HG03457 (cell line): ENCODE measurements around the gene SPEG.
A peak's percentile ranks its signal among the peaks of the same experiment; 100 is the strongest.

Source experiments
- ATAC-seq: cut with Tn5 transposase; IDR thresholded peaks from one replicate; pipeline ENCODE4 v1.9.1; 2021; ENCODE audit warnings: moderate number of reproducible peaks; ENCODE audit not compliant: unreplicated experiment

The SPEG gene

DNA sequence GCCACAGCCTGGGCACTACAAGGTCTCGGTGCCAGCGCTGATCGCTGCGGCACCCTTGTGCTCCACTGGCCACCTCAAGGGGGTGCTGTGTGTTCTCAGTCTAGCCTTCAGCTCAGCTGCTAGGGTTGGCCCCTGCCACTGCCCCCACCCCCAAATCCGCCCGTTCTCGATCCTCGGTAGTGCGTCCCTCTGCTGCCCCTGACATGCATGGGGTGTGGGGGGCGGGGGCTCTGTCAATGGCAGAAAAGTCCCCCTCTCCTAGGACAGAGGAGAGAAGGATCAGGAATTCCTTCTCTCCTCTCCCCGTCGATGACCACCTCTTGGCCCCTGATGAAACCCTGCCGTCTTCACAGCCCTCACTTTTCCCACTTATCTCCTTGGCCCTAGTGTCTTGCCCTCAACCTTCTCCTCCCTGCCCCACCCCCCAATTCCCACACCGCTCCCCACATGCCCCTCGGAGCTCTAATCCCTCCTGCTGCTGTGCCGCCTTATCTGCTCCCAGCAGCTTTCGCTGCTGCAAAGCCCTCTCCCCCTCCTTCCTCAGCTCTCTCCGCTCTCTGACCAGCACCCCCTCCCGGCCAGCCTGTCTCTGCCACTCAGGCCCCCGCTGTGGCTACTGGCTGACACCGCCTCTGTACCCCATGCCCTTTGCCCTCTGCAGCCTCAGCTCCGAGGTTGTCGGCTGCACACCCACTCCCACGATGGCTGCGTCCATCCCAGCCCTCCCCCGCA is 75.3 kb downstream of the SPEG start:
- ATAC-seq: peak; percentile 54

- no peak for ATAC-seq
Measured at GRCh38 chr2:219510512-219511135, 76.0 kb downstream of the SPEG start.

DNA sequence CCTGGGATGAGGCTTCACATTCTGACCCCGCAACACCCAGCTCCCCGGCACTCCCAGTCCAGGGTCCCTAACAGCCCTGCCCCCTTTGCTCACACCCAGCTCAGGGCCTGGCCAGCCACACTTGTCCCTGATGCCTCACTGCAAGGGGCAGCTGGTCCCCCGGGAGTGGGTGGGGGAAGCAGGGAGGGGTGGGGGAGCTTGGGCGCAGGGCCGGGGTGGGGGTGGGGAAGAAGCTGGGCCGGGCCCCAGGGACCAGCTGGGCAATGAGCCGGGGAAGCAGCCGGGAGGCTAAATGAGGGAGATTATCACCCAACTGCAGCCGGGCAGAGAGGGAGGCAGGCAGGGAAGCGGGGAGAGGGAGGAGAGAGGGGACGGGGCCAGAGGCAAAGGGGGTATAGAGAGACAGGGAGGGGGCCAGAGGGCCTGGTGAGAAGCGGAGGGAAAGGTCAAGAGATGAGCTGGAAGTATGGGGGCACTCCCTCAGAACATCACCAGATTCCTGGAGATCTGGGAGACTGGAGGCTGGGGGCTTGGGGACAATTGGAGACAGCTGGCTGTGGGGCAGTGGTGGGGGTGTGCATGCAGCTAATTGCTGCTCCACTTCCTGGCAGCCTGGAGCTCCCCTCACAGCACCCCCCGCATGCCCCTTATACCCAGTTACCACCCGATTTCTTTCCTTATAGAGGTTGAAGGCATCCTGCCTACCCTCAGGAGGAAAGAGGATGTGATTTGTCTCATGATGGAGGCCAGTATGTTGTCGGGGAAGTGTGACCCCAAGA is 77.1 kb downstream of the SPEG start:
- no peak for ATAC-seq

GRCh38 chr2:219512524-219513216 is 78.0 kb downstream of the SPEG start:
- ATAC-seq: no peak

- ATAC-seq: no peak
Measured at GRCh38 chr2:219513787-219514186, 79.1 kb downstream of the SPEG start.

DNA sequence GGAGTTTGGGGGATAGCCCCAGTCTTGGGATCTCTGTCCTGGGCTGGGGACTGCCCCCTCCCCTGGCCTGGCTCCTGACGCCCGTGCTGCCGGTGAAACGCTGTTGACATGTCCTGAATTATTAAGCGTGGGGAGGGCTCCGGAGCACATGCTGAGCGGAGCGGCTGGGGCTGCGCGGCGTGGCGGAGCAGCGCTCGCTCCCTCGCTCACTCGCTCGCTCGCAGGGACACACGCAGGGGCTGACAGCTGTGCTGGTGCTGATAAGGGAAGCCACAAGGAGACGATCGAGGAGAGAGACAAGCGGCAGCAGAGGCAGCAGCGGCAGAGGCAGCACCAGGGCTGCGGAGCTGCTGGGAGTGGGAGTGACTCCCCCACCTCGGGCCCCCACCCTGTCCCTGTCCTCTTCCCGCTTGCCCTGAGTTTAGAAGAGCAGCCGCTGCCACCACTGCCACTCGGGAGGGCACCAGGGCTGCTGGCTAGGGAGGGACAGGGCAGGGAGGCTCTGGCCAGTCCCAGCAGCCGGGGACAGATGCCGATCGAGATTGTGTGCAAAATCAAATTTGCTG is 79.6 kb downstream of the SPEG start, which contains the start of gene ASIC4:
ASIC4 (plus strand) TSS at position 287 of the 566 bp plus-strand sequence; CDS start at position 530, 243 bp downstream.
- ATAC-seq: no peak

DNA sequence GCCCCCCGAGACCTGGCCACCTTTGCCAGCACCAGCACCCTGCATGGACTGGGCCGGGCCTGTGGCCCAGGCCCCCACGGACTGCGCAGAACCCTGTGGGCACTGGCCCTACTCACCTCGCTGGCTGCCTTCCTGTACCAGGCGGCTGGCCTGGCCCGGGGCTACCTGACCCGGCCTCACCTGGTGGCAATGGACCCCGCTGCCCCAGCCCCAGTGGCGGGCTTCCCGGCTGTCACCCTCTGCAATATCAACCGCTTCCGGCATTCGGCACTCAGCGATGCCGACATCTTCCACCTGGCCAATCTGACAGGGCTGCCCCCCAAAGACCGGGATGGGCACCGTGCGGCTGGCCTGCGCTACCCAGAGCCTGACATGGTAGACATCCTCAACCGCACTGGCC is 80.2 kb downstream of the SPEG start:
- no peak for ATAC-seq

DNA sequence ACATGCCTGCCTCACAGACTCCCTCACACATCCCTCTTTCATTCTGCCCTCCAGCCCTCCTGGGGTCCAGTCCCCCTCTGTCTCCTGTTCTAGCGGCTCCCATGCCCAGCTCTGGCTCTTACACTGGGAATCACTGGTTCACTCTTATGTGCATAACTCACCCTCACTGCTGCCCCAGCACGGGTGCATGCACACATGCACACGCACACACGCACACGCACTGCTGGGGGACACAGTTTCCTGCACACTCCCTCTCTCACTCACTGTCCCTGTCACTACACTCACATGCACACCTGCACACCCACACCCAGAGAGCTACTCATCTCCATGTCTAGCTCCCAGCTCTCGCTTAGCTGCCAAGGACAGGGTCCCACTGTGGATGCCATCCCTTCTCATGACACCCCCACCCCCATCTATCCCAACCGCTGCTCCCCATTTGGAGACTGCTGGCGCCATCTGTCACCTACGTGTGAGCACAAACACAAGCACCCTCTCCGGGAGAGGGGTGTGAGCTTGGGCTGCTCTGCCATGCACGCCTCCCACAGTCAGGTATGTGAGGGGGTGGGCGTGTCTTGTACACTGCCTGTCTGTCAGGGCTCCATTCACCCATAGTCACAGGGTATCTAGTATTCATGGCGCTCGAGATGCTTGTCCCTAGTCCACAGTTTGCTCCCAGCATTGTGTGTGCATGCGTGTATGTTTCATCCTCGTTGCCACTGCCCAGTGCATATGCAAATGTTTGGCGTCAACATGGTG is 81.4 kb downstream of the SPEG start:
- ATAC-seq: no peak

DNA sequence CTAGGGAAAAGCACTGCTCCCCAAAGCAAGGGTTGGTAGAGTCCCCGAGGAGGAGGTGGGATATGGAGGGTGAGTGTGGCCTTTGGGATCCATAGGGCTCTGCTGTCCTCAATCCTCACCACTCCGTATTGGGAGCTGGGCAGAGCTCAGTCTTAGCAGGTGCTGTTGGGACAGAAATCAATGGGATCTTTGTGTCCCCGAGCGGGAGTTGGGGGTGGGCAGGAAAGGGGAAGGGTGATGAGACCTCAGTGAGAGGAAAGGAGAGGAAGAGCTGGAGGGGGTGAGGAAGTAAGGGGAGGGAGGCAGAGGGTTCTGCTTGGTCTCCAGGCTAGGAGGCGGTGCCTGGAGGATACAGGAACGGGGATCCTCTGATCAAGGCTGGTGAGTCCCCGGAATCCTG is 82.2 kb downstream of the SPEG start:
- no peak for ATAC-seq

DNA sequence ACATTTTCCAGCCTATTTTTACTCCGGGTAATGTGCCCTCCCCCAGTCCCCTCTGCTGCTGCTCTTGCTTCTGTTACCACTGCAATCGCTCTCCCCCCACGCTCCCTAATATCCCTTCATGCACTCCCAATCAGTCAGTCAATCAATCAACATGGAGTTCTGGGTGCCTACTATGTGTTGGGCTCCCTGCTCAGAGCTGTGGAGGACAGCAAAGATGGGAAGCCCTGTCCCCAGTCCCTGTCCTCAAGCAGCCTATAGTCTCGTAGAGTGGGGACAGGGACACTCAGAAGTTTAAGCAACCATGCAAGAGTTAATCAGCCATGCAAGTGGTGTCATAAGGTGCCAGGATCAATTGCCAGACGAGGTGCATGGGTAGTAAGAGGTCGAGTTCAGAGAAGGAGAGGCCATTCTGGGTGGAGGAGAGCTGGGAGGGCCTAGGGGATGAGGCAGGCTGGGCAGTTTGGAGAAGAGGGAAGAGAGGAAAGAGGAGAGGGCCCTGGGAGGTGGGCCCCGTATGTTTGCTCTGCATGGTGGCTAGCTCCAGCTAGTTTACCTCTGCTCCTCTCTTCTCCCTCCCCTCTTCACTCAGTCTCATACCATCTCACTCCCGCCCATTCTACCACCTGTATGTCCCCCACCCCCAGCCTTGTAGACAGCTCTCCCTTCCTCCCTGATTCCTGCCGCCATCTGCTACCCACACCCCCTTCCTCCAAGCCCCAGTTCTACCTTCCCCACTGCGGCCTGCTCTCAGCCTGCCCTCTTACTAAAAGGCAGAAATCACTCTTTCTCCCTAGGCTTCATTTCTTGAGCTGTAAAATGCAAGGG is 83.5 kb downstream of the SPEG start:
- ATAC-seq: no peak

DNA sequence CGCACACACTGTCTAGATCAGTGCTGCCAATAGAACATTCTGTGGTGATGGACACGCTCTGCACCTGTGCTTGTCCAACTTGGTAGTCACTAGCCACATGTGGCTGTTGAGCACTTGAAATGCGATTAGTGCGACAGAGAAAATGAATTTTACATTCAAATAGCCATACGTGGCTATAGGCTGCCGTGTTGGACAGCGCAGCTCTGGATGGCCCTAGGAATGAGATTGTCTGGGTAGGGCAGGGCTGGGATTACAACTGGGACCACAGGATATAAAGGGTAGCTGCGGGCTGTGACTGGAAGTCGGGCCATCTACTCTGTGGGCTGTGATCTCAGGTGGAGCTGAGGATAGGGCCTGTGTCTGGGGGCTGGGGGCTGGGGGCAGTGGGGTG is 84.9 kb downstream of the SPEG start:
- ATAC-seq: no peak

DNA sequence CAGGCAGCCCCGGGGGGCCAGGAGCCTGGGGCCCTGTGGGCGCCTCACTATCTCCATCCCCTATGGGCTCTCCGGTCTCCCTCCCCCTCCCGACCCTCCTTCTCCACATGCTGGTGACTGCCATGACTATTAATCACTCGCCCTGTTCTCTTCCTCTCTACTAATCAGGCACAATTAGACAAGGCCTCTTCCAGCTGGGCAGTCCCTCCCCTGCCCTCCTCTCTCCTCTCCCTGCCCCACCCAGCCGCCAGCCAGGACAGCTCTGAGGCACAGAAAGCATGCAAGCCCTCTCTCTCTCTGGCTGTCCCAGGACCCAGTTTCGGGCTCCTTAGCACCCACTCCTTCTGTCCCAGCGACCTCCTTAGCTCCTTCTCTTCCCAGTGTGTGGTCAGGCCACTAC is 85.4 kb downstream of the SPEG start:
- ATAC-seq: no peak

DNA sequence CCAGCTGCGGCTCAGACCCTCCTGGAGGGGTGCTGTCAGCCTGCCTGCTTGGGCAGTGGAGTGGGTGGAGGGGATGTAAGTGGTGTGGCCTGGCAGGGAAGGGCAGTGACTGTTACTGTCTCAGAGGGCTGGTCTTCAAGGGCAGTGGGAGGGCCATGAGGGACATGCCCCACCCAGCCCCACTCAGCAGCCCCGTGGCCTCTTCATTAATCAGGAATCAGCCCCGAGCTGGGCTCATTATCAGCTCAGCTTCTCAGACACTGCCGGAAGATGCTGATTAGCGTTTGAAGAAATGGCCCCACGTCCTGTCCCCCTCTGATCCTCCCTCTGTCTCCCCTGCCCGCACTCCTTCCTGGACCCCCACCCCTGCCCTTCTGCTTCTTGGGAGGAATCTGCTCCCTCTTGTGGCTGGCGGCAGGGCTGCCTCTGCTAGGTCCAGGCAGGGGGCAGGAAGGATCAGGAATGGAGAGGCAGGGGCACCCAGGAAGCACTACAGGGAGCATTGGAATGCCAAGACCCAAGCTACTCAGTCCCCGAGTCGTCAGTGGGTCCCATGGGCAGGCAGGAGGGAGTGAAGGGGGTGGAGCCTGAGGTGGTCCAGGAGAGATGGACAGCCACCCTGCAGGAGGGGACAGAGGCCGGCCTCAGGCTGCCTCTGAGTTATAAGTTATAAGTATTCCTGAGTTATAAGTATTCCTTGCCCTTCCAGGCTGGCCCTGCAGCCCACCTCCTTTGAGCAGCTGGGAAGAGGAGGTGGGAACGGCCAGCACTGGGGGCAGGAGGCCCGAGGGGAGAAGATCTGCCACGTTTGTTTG is 86.6 kb downstream of the SPEG start:
- ATAC-seq: no peak

- no peak for ATAC-seq
Measured at GRCh38 chr2:219522111-219523030, 87.7 kb downstream of the SPEG start.

- no peak for ATAC-seq
Measured at GRCh38 chr2:219523031-219523671, 88.5 kb downstream of the SPEG start.

GRCh38 chr2:219524817-219525216 is 90.2 kb downstream of the SPEG start:
- no peak for ATAC-seq
